Mesenteric fat pad (tissue), 1 donor: ENCODE measurements around the gene CPB2. TPM values are rescaled to one million over a fixed set of nuclear protein-coding genes. Genes with fewer than 3 reads are reported as not detected.

ENCODE experiments used
- DNase-seq: peaks from one replicate; pipeline ENCODE4 v3.0.0-alpha.2; 2020; ENCODE audit warnings: low spot score
- total RNA-seq: library from RNA; stranded (reverse); fragmentation: NEBNext Ultra II Directional; extraction: Animal tissue kit (Norgen Biotek cat#: 25700); gene quantifications from one replicate; pipeline ENCODE4 v1.2.1, GENCODE V29; 2021
- donor health status: DM: yes; HTN: yes; CAD: no.

Gene CPB2
- total RNA-seq, 1 donor from 2014 or later = not detected

DNA sequence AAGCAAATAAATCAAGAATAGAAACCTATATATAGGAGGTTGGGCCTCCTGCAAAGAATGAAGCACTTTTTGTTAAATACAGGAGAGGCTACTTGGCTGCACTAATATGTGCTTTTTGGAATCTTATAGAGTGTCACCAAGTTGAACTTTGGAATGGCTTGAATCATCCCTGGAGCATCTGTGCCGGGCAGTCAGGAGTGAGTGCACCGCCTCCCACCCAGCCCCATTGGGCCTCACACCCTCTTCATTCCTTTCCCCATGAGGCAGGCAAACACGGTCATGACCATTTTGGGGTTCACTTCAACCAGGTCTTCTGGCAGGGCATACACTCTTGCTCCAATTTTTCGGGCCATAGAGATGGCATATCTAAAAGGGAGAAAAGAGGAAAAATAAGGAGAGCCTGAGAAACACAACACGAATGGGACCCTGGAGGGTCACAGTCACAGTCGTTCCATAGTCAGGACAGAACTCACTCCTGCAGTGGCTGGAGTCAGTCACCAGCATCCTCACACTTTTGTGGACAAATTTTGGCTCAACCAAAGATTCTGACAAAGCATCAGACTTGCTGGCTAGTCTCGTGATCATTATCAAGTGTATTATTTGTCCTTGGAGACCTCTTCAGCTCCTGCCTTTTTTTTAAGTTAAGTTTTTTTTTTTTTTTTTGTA lies 22.7 kb upstream of the CPB2 start:
- no peak for DNase-seq

DNA sequence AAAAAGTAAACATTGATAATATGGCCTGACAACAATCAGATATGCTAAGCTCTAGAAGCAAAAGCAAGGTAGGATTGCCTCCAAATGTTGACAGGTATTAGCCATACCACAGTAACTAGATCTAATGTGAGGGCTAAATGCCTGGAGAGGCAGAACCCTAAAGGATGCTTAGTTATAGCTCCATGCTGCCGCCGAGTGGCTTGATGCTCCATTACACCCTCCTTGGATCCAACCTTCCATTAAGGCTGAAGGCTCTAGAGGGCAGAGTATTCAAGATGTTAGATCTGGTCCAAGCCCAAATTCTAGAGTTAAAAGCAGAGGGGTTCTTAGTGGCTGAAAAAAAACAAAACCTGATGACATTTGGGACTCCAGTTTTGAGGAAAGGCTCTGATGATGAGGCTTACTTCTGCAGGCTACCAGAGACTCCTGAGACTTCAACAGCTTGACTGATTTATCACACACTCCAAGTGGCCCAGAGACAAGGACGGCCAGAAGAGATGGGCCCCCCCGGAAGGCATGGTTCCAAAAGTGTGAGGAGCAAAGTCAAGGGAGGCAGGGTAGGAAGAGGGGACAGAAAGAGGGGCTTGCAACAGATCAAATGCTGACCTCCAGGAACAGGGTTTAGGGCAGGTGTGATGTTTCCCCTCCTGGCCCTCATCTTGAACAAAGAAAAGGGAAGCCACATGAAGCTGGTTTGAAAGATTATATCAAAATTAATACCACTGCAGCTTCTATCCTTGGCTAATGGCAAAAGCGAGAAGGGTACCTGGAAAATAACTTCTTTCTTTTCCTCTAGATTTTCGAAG lies 21.9 kb upstream of the CPB2 start:
- no peak for DNase-seq

DNA sequence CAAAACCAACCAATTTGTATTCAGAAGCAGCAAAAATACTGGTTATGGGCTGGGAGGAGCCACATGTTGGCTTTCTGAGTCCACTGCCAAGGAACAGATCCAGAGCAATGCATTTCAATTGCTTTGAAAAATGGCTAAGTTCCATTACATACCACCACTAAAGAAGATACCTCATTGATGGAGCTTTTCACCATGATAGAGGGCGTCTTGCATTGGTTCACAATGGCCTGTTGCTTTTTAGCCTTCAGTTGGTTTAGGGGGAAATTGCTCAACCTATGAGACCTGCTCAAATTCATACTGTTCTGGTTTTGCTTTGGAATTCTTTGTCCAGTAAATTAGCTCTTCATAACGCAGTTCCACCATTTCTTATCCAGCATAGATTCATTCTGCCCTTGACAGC lies 21.2 kb upstream of the CPB2 start:
- DNase-seq = no peak

DNA sequence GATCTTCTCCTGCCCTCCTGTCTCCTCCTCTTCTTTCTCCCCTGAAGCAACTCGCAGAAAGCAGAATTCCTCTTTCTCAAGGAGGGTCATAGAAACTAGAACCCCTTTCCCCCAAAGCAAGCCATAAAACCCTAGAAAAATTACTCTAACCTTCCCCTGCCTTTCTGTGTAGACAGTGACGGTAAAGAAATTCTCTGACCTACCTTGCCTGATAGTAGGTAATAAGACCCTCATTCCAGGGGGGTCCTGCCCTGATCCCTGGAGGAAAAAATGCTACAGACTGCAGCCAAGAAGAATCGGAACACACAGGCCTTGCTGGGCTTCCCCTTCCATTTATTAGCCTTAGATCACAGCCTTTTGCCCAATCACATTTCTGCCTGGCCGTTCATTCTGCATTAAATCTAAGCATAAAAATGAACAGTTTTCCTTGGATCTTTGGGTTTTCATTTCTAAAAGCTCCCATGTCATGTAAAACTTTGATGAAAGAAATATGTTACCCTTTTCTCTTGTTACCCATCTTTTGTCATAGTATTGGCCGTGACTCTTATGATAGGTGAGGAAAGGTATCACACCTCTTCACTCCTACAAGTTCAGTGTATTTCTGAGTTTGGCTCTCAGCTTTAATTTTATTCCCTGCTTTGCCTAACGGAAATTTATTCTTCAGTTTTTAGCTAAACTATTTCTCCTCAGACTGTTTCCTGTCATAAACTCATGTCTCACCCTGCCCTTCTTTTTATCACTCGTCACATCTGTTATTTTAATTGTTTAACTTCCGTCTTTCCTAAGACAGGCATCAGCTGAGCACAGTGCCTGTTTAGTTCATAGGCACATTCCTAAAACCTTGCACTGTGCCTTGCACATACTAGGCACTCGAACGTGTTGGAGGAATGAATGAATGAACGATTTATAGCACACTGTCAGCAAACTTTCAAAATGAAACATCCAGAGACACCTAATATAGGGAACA lies 20.4 kb upstream of the CPB2 start:
- no peak for DNase-seq

DNA sequence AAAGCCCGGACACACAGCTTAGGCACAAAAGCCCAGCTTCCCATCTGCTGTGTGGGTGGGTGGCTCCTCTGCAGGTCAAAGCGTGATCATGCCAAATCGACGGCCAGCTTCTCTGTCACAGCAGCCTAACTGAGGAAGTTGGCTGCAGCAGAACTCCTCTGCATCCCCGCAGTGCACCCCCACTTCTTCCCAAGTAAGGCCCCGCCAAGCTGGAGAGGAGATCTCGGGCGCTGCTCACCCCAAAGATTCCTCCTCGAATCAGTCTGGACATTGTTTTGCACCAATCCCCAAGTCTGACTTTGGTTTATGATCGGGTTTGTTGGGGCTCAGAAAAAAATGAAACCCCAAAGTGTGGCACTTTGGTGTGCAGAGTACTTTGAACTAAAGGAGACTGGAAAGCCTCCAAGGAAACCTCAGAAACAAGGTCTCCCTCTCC lies 19.7 kb upstream of the CPB2 start:
- no peak for DNase-seq

DNA sequence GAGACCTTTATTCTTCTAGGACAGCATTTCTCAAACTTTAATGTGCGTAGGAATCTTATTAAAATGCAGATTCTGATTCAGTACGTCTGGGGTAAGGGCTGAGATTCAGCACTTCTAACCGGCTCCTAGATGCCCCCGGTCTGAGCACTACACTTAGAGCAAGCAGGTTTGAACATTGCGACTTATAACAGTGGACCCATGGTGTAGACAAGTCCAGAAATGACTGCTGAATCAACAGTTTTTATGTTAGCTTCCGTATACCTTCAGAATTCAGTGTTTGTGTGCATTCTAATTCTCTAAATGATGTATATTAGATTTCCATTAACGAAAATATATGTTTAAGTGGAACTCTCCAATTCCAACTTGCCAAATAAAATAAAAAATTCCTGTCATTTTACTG lies 17.5 kb upstream of the CPB2 start:
- no peak for DNase-seq

DNA sequence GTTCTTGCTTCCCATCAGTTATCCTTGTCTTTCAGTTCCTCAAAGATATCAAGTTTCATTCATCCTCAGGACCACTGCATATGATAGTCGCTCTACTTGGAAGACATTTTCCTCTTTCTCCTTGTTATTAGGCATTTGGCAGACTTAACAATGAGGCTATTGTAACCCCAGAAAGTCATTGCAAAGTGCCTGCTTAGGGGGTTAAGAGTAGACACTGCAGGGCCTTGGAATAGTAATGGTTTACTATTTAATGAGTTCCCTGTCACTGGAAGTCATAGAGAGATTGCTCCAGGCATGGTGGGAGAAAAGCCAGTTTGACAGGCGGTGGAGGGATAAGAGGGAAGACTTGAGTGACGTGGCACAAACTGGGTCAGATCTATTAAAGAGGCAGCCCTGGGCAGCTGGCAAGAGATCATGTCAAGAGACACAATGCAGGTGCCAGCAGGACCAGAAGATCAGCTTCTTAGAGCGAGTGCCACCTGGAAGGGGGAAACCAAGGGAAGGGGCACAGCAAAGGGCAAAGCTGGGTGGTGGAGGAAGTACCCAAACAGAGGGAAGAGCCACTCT lies 16.8 kb upstream of the CPB2 start:
- no peak for DNase-seq

DNA sequence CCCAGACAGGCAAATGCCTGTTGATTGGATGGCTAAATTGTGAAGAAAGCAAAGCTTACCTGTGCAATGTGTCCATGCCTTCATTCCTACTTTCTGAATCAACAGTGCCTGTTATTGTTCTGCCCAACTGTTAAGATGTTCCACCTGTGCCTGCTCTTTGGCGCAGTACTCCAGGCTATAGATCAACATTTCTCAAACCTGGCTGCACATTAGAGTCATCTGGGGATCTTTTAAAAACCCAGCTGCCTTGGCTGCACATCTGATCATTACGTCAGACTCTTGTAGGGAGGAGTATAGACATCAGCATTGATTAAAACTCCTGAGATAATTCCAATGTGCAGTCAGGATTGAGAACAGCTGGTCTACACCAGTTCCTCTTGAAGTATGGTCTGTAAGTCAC lies 16.2 kb upstream of the CPB2 start:
- no peak for DNase-seq

DNA sequence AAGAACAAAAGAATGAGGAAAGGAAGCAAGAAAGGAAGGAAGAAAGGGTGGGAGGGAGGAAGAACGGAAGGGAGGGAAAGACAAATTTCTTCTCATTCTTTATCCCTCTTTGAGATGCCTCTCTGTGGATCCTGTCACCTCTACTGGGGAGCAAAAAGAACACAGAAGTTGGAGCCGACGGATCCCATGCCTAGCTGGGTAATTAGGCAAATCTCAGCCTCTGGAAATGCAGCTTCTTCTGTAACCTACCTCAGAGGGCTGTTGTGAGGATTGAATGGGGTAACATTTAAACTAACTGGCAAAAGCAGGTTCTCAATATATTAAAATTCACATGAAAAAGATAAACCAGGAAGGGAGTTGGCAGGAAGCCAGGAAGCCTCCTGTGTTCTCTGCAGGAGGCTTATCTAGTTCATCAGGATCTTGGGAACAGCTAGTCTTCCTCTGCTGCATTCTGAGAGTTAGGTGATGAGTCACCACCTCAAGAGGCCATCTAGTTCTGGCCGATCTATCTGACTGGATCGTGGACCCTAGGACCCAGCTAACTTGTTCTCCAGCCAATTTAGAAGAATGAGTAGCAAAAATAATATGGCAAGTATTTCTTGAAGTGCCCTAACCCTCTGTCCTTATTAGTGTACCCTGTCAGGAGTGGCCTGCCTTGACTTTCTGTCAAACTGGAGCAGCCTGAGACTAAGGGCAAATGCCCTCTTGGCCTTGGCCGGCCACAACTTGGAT lies 15.2 kb upstream of the CPB2 start:
- no peak for DNase-seq

DNA sequence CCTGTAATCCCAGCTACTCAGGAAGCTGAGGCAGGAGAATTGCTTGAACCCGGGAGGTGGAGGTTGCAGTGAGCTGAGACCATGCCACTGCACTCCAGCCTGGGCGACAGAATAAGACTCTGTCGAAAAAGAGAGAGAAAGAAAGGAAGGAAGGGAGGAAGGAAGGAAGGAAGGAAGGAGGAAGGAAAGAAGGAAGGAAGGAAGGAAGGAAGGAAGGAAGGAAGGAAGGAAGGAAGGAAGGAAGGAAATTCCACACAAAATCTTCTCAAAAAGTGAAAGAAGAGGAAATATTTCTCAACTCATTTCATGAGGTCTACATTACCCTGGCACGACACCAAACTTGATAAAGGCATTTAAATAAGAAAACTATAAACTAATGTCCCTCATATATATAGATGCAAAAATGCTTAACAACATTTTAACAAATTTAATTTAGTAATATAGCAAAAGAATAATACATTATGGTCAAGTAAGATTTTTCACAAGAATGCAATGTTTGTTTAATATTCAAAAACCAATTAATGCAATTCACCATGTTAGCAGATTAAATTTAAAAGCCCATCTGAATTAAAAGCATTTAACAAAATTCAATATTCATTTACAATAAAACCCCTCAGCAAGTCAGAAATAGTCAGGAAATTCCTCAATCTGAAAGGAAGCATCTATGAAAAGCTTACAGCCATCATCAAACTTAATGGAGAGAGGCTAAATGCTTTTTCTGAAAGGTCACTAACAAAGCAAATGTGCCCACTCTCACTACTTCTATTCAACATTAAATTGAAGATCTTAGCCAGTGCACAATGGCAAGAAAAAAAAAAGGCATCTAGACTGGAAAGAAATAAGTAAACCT lies 12.0 kb upstream of the CPB2 start:
- DNase-seq = no peak

DNA sequence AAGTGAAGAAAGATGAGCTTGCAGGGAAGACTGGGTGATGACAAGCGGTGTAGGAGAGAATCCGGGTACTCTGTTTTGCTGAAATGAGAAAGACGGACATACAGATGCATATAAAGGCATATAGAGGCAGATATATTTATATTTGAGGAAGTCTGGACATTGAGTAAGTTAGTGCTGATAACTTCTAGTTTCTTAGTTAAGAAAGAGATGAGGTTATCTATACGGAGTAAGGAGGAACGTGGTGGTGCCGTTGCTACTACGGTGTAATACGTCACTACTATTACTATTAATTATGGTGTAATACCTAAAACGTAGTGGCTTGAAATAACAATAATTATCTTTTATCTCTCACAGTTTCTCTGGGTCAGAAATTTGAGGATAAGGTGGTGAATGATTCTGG lies 9.8 kb upstream of the CPB2 start:
- no peak for DNase-seq

DNA sequence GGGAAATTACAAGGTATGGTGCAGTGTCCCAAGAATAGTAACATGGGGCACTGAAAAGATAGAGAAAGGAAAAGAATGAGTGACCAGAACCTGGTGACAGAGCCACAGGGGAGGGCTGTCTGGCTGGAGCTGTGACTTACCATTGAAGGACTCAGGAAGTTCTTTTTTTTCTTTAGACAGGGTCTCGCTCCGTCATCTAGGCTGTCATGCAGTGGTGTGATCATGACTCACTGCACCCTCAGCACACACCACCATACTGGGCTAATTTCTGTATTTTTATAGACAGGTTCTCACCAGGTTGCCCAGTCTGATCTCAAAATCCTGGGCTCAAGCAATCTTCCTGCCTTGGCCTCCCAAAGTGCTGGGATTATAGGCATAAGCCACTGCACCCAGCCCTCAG lies 8.8 kb upstream of the CPB2 start:
- no peak for DNase-seq

DNA sequence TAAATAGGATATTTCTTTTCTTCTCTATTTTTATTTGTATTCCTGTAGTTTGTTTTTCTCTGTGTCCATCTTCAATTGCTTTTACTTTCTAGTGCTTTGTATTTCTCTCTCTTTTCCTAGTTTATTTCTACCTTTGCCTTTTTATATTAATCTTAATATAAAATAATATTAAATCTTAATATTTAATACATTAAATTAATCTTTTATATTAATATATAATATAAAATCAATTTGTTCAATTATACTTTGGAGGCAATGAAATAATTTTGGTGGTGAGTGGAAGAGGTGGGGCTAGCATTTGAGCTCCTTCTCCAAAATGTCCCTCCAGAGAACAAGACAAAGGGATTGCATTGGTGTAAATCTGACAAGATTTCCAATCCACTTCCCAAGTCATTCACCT lies 6.3 kb upstream of the CPB2 start:
- DNase-seq = no peak

DNA sequence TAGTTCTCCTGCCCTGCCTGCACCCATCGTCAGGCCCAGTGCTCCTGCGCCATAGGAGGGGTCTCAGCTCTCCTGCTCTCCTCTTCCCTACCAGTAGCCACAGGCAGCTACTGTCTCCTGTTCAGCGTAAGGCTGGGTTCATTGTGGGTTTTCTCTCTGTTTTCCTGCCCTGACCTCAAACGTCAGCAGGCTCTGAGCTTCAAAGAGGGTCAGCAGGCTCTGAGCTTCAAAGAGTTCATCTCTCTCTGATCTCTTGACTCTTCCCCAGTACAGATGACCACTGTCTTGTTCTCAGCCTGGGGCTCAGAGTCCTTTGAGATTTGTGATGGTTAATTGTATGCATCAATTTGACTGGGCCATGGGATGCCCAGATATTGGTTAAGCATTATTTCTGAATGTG lies 4.6 kb upstream of the CPB2 start:
- DNase-seq = no peak

DNA sequence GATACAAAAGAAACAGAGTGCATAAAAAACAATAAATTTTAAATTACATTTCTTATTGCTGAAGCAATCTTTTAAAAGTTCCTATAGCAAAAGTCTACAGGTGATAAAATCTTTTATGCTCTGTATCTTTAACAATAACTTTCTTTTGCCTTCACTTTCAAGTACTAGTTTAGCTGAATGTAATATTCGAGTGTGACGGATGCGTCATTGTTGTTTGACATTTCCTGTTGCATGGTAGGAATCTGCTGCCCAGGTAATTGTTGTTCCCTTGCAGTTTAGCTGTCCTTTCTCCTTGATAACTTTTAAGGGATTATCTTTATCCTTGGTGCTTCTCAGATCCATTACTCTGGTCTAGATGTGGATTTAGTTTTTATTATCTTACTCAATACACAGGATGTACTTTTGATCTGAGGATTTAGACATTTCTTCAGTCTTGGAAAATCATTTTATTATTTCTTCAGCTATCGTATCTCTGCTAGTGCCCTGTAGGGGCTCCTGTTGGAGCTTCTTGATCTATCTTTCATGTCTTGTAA lies 2.1 kb upstream of the CPB2 start:
- no peak for DNase-seq

DNA sequence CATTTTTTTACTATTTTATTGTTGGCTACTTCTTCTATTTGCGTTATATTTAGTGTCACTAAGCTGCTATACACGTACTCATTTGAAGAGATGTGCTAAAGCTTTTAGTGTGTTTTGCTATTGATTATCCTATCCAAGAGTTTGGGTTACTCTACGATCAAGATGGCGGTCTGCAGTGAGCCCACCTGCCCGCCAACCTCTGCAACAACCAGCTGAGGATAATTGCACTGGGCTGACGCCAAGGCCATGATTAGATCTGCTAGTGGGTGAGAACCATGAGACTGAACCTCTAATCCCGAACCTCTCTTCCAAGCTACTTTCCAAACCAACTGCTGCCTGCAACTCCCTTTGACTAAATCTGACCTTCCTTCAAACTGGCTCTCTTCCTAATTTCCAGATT lies 1.8 kb downstream of the CPB2 start:
- DNase-seq = no peak

DNA sequence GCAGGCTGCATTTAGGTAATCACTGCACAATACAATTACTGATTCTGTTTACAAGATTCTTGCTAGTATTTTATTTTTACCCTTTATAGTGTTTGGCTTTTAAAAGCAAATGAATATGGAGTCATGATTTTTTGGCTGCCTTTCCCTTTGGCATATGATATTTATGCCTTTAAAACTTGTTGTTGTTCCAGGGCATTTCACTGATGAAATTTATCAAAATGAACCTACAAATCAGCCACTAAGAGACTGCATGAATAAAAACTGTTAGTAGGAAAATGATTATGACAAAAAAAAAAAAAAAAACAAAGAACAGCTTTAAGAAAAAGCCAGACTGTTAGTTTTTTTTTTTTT lies 2.6 kb downstream of the CPB2 start:
- DNase-seq = no peak

DNA sequence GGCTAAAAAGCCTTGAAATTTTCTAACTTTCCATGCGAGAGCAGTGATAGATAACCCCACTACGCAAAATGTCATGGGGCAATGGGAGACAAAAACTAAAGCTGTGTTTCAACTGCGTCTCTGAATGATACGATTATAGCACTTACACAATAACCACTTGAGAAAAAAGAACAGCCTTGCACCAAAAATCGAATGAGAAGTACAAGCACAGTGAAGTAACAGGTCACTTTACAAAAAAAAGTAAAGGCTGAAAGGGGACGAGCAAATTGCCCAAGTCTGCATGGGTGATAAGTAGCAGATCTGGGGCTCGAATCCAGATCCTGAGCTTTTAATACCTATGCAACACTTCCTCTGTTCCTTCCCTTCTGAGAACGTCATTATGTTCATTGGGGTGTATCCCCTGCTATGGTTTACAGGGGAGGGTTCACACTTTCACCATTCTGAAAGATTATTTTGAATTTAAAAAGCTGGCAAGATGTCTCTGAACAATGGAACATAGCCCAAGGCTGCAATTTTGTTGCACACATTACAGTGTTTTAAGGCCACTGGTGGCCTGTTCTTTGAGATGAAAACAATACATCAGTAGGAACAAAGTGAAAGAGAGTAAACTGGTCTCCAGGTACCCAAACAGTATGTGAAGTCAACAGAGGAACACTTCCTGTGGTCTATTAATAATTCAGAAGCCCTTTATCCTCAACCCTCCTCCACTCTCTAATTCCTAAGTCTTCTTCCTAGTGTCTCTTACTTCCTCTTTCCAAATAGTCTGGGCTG lies 3.2 kb downstream of the CPB2 start:
- no peak for DNase-seq

DNA sequence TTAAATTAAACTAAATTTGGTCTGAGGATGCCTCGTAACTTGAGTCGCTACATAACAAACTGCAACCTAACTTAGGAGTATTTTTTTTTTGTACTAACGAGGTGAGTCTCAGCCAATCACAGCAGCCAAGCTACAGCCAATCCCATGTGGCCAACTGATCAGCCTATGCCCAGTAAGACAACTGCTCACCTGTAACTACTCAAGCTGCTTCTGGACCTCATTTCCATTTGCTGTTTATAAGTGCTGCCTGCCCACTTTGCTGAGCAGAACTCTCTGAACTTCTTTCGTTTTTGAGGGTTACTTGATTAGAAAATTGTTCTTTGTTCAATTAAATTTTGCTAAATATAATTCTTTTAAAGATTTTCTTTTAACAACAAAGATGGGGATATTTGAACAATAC lies 3.8 kb downstream of the CPB2 start:
- no peak for DNase-seq
